Left ventricle myocardium inferior (tissue), 1 donor: ENCODE results near the gene MOB3B. TPM values are rescaled to one million over a fixed set of nuclear protein-coding genes. Genes with fewer than 3 reads are reported as not detected.
A peak's percentile ranks its signal among the peaks of the same experiment; 100 is the strongest.

Source experiments
- DNase-seq: peaks from one replicate; pipeline ENCODE4 v3.0.0-alpha.2; 2020
- H3K27ac ChIP-seq: fragments of 200-600 bp; replicated peaks from 2 replicates; pipeline ENCODE4 v1.8.0; 2021
- H3K27me3 ChIP-seq: fragments of 200-600 bp; 2 replicates; pipeline ENCODE4 v1.8.0; 2021; ENCODE audit warnings: low read depth
- H3K36me3 ChIP-seq: fragments of 200-600 bp; 2 replicates; pipeline ENCODE4 v1.8.0; 2021
- H3K4me1 ChIP-seq: fragments of 200-600 bp; 2 replicates; pipeline ENCODE4 v1.8.0; 2021
- H3K4me3 ChIP-seq: fragments of 200-600 bp; 2 replicates; pipeline ENCODE4 v1.8.0; 2021; ENCODE audit warnings: mild to moderate bottlenecking, moderate library complexity
- H3K9me3 ChIP-seq: fragments of 200-600 bp; replicated peaks from 2 replicates; pipeline ENCODE4 v1.8.0; 2021
- CTCF ChIP-seq: fragments of 200-600 bp; IDR thresholded peaks from 2 replicates; pipeline ENCODE4 v1.8.0; 2021; ENCODE audit warnings: antibody characterized with exemption, mild to moderate bottlenecking, borderline replicate concordance
- intact Hi-C: fragments of 100-400 bp; cut with micrococcal nuclease; formaldehyde crosslinking; loops from one replicate; pipeline ENCODE4 v1.11.0; 2022
- total RNA-seq: library from RNA; stranded (reverse); fragmentation: NEBNext Ultra II Directional; extraction: Animal tissue kit (Norgen Biotek cat#: 25700); gene quantifications from one replicate; pipeline ENCODE4 v1.2.1, GENCODE V29; 2021
- donor health status: DM: no; HTN: yes; CAD: no; lungs with severe emphysema.

The MOB3B gene
- total RNA-seq, 1 donor from 2014 or later: 2.1 TPM

DNA sequence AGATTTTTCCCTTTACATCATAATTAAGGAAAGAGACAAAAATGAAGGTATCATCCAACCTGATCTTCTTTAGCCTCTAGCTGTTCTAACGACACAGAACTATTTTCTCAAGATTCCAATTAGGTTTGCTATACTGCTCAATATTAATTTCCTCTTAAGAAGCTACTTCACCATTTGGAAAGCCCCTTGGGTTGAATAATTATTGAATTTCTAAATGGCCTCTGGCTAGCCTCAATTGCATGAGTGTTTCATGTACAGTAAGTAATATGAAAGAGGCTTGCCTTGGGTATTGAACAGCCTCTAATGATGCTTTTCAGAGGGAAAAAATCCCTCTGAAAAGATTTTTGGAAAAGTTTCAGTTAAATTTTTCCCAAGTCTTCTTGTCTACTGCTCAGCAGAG is 3.7 kb upstream of the MOB3B start:
- H3K27ac ChIP-seq: no peak overlapping the region
- peaks cover 51% of the 10 kb centered on the region for H3K4me1 ChIP-seq

DNA sequence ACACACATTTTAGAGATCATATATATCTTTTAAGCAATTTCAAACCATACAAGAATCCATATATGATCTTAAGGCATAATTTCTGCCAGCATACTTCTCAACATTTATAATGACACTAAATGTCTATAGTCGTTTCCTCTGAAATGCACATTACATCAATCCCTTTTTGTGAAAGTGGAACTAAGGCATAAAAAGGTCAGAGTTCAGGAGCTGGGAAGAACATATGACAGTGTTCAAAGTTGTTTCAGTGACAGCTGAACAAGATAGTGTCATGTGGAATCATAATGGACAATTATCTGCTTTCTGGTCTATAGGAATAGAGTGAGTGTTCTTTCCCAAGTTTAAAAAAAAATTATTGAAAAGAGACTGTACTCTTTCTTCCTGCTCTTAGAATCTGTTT is 2.4 kb upstream of the MOB3B start:
- Histone ChIP-seq H3K4me3 (no peak overlapping the region), H3K27ac (no peak overlapping the region), H3K27me3 (no peaks in the 10 kb centered on the region), H3K9me3 (no peaks in the 10 kb centered on the region), H3K36me3 (peaks cover 4% of the 10 kb centered on the region), H3K4me1 (peaks cover 46% of the 10 kb centered on the region)
- no peak for TF ChIP-seq CTCF
- intact Hi-C loops: loop anchor here (5.0 to 10.0 kb wide), 2 partner anchors 117 to 200 kb away; no protein-coding TSS in a partner anchor
- DNase-seq: no peak

More for the DNA sequence above, 3.7 kb upstream of the MOB3B start:
- Histone ChIP-seq H3K36me3 (peaks cover 4% of the 10 kb centered on the region), H3K9me3 (no peaks in the 10 kb centered on the region), H3K4me3 (no peak overlapping the region), H3K27me3 (no peaks in the 10 kb centered on the region)
- no peak for DNase-seq
- intact Hi-C loops: loop anchor here (5.0 to 10.0 kb wide), 2 partner anchors 119 to 201 kb away; no protein-coding TSS in a partner anchor
- no peak for TF ChIP-seq CTCF

- TF ChIP-seq CTCF: no peak
- intact Hi-C loops: loop anchor here (5.0 to 10.0 kb wide), 2 partner anchors 116 to 199 kb away; no protein-coding TSS in a partner anchor
- no peaks in the 10 kb centered on the region for H3K27me3 ChIP-seq
- H3K36me3 ChIP-seq: peaks cover 3% of the 10 kb centered on the region
- DNase-seq: no peak
- no peak overlapping the region for H3K27ac ChIP-seq
- no peak overlapping the region for H3K4me3 ChIP-seq
- no peaks in the 10 kb centered on the region for H3K9me3 ChIP-seq
- H3K4me1 ChIP-seq: peaks cover 50% of the 10 kb centered on the region
These were observed 1.5 kb upstream of the MOB3B start for GRCh38 chr9:27530915-27531755.

- Histone ChIP-seq H3K9me3 (no peaks in the 10 kb centered on the region), H3K36me3 (no peaks in the 10 kb centered on the region), H3K27ac (peak overlapping the region; percentile 81), H3K27me3 (no peaks in the 10 kb centered on the region), H3K4me3 (peak overlapping the region; percentile 89), H3K4me1 (peaks cover 43% of the 10 kb centered on the region)
- no peak for TF ChIP-seq CTCF
- peak; percentile 25 for DNase-seq
- intact Hi-C loops: no loop called here
These were observed 713 bp downstream of the MOB3B start for GRCh38 chr9:27528886-27529315.

- Histone ChIP-seq H3K4me3 (peak overlapping the region; percentile 89), H3K27ac (peak overlapping the region; percentile 81), H3K9me3 (no peaks in the 10 kb centered on the region), H3K4me1 (peaks cover 39% of the 10 kb centered on the region), H3K36me3 (no peaks in the 10 kb centered on the region), H3K27me3 (no peaks in the 10 kb centered on the region)
- DNase-seq: peak; percentile 73
- no peak for TF ChIP-seq CTCF
- intact Hi-C loops: no loop called here
These were observed 1.3 kb downstream of the MOB3B start for GRCh38 chr9:27528076-27528885.
